CD4-positive, alpha-beta T cell treated with Interleukin-21 for 1 hour (primary cell): Measurements from ENCODE around the gene GPNMB.
"Not testable (repeated sequence)": the region's sequence is repeated elsewhere in the genome, so short reads cannot be mapped to it uniquely, and the experiment has no call there.

Experiments used
- DNase-seq: peaks from one replicate; pipeline ENCODE4 v3.0.0-alpha.2; 2020

Gene GPNMB

GRCh38 chr7:23246555-23246954, at the start of gene GPNMB:
Gene GPNMB (plus strand): TSS chr7:23246775. CDS start chr7:23246858, 83 bp downstream.
- DNase-seq: no peak

GRCh38 chr7:23197745-23198144, 48.8 kb upstream of the GPNMB start:
- not testable (repeated sequence) for DNase-seq

- DNase-seq: no peak
Observed at GRCh38 chr7:23200331-23200730, 46.2 kb upstream of the GPNMB start.

GRCh38 chr7:23204241-23204640, 42.3 kb upstream of the GPNMB start:
- DNase-seq: no peak

GRCh38 chr7:23205577-23205908, 41.0 kb upstream of the GPNMB start:
- no peak for DNase-seq

GRCh38 chr7:23205909-23206767, 40.4 kb upstream of the GPNMB start:
- DNase-seq: no peak

- no peak for DNase-seq
Observed at GRCh38 chr7:23207021-23207420, 39.6 kb upstream of the GPNMB start.

GRCh38 chr7:23207884-23208283, 38.7 kb upstream of the GPNMB start:
- no peak for DNase-seq

- DNase-seq: no peak
Observed at GRCh38 chr7:23208316-23208715, 38.3 kb upstream of the GPNMB start.

GRCh38 chr7:23210506-23210905, 36.1 kb upstream of the GPNMB start:
- DNase-seq: no peak

- no peak for DNase-seq
Observed at GRCh38 chr7:23211589-23211988, 35.0 kb upstream of the GPNMB start.

- DNase-seq: no peak
Observed at GRCh38 chr7:23212395-23212794, 34.2 kb upstream of the GPNMB start.

GRCh38 chr7:23212841-23213240, 33.7 kb upstream of the GPNMB start:
- DNase-seq: no peak

- DNase-seq: no peak
Observed at GRCh38 chr7:23213755-23214154, 32.8 kb upstream of the GPNMB start.

GRCh38 chr7:23214423-23214822, 32.2 kb upstream of the GPNMB start:
- DNase-seq: no peak

GRCh38 chr7:23214938-23215337, 31.6 kb upstream of the GPNMB start:
- DNase-seq: no peak

GRCh38 chr7:23216021-23216420, 30.6 kb upstream of the GPNMB start:
- no peak for DNase-seq

- no peak for DNase-seq
Observed at GRCh38 chr7:23218196-23218595, 28.4 kb upstream of the GPNMB start.

GRCh38 chr7:23220690-23221305, 25.8 kb upstream of the GPNMB start:
- DNase-seq: no peak

GRCh38 chr7:23222439-23223030, 24.0 kb upstream of the GPNMB start:
- no peak for DNase-seq

- DNase-seq: not testable (repeated sequence)
Observed at GRCh38 chr7:23224364-23224763, 22.2 kb upstream of the GPNMB start.

GRCh38 chr7:23226844-23227450, 19.6 kb upstream of the GPNMB start:
- no peak for DNase-seq

- no peak for DNase-seq
Observed at GRCh38 chr7:23228412-23228811, 18.2 kb upstream of the GPNMB start.

GRCh38 chr7:23230641-23231101, 15.9 kb upstream of the GPNMB start:
- no peak for DNase-seq
